DMS79 (cell line): Measurements from ENCODE around the gene PBX4.
"Not testable (repeated sequence)": the region's sequence is repeated elsewhere in the genome, so short reads cannot be mapped to it uniquely, and the experiment has no call there.

Source experiments
- DNase-seq: peaks from one replicate; lab custom pipeline; 2025; lab: John Stamatoyannopoulos, UW

PBX4 gene

DNA sequence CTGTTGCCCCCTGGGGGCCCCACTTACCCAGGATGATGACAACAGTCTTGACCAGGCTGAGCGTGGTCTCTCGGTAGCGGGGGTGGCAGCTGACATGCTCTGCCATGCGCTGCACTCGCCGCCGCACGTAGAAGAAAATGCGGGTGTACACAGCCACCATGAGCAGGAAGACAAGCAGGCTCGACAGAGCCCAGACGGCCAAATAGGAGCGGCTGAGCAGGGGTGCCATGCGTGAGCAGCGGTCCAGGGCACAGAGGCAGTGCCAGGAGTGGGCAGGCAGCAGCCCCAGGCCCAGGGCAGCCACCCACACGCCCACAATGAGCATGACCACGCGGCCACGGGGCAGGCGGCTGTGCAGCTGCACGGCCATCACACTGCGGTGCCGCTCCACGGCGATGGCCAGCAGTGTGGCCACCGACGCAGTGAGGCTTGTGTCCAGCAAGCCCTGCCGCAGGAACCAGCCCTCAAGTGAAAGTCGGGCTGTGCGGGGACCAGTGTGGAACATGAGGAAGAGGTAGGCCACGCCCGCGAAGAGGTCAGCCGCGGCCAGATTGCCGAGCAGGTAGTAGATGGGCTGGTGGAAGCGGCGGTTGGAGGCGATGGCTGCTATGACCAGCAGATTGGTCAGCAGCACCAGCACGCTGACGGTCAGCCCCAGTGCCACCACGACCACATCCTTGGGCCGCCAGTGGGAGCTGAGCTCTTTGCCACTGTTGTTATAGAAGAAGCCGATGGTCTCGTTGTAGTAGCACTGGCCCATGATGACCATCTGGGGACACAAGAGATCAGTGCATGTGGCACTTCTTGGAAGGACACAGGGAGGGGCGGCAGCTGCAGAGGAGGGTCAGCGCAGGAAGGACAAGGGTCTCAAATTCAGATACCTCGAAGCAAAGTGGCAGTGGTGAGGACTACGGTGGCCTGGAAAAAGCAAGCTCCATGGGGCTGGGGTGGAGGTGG is 8.3 kb upstream of the PBX4 start:
- DNase-seq, result no peak

DNA sequence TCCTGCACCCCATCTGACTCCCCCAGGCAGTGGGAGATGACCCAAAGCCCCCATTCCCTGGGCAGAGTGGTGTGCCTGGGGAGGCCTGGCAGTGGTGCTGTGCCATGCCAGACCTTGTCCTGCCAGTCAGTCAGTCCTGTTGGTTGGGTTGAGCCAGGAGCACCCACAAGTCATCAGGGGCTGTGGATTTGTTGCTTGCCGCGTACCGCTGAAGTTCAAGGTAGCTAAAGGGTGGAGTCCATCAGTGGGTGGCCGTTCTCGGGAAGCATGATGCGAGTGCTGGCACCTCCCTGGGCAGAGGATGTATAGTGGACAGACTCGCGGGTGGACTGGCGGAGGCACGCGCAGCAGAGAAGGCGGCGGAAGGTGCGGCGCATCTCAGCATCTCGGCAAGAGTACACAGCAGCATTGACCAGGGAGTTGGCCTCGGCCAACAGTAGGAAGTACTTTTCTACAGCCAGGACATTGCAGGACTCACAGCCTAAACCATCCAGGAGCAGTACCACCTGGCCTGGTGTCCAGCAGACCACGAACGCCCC is 5.6 kb upstream of the PBX4 start:
- no peak for DNase-seq

DNA sequence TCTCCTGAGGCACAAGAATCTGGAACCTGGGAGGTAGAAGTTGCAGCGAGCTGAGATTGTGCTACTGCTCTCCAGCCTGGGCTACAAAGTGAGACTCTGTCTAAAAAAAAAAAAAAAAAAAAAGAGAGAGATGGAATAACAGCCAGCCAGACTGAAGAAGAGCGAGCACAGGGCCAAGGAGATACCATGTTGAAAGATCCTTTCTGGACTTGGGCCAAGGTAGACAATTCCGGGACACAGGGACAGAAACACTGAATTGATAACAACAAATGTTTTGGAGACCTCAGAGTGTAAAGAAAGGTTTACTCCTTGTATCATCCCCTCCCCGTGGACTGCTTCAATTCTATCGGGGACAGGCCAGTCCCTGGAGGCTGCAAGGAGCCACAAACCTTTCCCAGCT is 4.9 kb upstream of the PBX4 start:
- DNase-seq, result no peak

DNA sequence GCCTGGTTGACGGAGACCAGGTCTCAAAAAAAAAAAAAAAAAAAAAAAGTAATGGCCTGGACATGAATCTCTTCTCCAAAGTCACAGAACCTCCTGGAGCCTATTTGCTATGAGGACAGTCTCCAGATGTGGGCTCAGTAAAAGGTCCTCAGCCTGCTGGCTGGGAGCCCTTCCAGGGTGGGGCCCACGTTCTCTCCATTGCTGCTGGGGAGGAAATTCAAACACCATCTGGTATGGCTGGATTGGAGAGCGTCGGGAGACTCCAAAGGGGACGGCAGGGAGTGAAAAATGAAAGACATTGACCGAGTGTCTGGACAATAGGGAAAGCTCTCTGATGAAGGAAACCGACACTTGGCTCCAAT is 1.3 kb upstream of the PBX4 start:
- no peak for DNase-seq

DNA sequence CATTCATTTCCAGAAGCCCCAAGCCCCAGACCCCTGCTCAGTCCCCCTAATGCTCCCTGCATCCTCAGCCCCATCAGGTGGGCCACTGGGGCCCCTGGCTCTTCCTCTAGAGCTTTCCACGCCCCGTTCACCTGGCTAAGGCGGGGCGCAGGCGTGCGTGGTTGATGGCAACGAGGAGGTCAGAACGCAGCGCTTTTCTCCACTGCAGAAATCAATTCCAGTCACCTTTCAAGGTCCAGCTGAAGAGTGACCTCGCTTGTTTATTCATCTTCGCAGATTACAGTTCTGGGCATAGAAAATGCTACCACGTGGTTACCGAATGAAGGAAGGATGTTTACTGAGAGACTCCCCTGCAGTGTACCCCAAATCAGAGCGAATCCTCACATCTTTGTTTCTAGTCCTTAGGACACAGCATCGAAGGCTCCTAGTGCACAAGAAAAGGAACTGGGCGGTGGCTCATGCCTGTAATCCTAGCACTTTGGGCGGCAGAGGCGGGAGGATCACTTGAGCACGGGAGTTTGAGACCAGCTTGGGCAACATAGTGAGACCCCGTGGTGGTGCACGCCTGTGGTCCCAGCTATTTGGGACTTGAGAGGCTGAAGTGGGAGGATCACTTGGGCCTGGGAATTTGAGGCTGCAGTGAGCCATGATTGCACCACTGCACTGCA is 828 bp upstream of the PBX4 start:
- DNase-seq, result no peak

DNA sequence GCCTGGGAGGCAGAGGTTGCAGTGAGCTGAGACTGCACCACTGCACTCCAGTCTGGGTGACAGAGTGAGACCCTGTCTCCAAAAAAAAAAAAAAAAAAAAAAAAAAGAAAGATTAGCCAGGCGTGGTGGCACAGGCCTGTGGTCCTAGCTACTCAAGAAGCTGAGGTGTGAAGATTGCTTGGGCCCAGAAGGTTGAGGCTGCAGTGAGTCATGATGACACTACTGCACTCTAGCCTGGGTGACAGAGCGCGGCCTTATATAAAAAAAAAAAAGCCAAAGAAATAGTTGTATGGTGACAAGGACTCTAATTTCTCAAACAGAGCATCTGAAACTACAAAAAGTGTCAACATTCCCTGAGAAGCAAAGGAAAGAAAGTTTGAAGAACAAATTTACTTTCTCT is 3.4 kb downstream of the PBX4 start:
- DNase-seq, result no peak

DNA sequence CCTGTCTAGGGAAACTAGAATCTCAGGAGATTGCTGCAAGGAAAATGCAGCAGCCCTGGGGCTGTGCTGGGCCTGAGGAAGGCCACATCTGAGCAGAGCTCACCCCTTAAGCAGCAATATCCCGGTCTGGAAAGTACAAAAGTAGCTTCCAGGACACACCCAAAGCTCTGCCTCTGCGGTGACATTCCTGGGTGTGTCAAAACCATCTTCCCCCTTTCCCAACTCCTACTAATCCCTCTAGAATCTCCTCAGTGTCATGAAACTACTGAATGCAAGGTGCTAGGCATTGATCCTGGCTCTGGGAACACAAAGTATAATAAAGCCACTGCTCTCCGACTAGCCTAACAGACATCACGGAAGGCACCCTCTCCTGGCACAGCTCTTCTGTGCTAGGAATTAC is 5.0 kb downstream of the PBX4 start:
- no peak for DNase-seq

DNA sequence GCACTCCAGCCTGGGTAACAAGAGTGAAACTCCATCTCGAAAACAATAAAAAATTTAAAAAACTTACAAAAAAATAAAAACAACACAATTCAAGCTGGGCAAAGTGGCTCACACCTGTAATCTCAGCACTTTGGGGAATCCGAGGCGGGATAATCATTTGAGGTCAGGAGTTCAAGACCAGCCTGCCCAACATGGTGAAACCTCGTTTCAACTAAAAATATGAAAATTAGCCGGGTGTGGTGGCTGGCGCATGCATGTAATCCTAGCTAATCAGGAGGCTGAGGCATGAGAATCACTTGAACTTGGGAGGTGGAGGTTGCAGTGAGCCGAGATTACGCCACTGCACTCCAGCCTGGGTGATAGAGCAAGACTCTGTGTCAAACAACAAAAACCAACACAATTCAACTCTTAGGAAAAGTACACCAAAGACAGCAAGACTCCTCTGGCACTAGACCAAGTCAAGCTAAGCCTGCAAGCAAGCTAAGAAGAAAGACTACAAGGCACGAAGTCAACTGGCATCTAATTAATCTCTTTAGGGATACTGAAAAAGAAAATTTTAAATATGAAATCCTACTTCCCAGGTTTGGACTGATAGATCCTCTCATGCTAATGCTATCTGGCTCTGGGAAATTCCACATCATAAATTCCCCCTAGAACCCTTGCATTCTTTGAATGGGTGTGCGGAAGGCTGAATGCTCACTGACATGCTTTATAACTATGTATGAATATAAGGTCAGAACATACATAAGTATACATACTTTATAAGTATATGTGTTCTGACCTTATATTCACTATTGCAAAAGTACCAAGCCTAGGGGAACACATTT is 7.9 kb downstream of the PBX4 start:
- DNase-seq, result no peak

DNA sequence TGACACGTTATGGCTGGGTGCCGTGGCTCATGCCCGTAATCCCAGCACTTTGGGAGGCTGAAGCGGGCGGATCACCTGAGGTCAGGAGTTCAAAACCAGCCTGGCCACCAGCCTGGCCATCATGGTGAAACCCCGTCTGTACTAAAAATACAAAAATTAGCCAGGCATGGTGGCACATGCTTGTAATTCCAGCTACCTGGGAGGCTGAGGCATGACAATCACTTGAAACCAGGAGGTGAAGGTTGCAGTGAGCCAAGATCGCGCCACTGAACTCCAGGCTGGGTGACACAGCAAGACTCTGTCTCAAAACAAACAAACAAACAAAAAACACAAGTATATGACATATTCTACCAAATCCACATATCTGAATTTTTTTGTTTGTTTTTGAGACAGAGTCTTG is 11.8 kb downstream of the PBX4 start:
- not testable (repeated sequence) for DNase-seq

DNA sequence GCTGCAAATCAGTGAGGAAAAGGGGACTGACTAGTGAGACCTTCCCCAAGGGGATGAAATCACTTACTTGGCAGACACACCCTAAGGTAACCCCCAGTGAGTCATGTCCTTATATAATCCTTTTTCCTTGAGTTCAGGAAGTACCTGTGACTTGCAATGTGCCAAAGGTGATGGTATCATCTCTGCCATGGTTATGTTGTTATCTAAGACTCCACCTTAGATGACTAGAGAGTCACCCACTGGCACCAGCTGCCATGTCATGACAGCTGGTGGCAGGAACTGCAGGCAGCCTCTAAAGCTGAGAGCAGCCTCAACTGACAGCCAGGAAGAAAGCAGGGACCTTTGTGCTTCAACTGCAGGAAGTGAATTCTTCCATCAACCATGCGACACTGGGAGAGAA is 12.5 kb downstream of the PBX4 start:
- no peak for DNase-seq

DNA sequence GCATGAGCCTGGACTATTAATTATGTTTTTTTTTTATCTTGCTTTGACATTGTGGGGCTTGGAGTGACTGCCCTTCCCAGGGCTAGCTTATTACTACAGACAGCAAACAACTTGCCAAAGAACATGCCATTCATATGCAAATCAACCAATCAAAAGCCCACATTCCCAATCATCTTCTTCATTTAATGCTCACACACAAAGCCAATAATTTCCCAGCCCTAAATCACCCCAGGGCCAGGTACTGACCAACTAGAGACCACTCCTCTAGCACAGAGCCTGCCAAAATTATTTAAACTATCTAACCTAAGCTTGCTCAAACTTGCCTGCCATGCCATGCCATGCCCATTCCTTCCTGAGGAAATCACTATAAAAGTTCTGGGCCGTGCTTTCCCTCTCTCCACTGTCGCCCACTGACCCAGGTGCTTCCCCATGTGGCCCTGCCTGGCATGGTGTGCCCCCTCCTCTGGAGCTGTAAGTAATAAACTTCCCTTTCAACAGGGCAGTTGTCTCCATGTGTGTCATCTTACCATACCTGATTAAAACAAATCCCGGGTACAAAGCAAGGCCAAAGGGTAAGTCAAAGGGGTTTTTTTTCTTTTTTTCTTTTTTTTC is 15.7 kb downstream of the PBX4 start:
- no peak for DNase-seq

DNA sequence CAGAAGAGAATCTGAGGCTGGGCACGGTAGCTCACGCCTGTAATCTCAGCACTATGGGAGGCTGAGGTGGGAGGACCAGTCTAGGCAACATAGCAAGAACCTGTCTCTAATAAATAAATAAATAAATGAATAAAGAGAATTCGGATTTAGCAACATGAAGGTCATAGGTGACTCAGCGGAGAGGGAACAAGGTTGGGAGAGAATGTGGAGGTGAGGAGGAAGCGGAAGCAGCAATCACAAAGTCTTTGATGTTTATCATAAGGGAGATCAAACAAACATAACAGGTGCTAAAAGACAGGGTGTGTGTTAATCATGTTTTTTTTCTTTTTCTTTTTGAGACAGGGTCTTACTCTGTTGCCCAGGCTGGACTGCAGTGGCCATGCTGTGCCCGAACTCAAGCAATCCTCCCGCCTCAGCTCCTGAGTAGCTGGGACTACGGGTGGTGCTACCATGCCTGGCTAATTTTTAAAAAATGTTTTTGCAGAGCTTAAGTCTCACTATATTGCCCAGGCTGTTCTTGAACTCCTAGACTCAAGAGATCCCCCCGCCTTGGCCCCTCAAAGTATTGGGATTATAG is 16.3 kb downstream of the PBX4 start:
- no peak for DNase-seq

DNA sequence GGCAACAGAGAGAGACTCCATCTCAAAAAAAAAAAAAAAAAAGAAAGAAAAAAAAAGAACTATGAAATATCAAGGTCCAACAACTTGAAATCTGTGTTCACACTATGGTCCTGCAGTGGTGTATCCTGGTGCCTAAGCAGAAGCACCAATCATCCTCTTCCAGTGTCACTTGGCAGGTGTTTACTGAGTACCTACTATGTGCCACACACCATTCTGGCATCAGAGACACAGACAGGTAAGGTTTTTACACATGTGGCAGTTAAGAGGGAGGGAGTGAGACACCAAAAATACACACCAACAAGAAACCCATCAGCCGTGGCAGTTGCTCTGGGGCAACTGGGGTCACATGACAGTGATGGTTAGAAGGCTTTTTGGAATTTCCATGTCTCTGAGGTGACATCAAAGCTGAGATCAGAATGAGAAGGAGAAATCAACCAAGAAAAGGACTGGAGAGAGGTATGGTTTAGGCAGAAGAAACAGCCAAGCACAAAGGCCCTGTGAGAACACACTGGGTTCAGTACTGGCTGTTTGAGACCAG is 17.6 kb downstream of the PBX4 start:
- DNase-seq, result no peak

DNA sequence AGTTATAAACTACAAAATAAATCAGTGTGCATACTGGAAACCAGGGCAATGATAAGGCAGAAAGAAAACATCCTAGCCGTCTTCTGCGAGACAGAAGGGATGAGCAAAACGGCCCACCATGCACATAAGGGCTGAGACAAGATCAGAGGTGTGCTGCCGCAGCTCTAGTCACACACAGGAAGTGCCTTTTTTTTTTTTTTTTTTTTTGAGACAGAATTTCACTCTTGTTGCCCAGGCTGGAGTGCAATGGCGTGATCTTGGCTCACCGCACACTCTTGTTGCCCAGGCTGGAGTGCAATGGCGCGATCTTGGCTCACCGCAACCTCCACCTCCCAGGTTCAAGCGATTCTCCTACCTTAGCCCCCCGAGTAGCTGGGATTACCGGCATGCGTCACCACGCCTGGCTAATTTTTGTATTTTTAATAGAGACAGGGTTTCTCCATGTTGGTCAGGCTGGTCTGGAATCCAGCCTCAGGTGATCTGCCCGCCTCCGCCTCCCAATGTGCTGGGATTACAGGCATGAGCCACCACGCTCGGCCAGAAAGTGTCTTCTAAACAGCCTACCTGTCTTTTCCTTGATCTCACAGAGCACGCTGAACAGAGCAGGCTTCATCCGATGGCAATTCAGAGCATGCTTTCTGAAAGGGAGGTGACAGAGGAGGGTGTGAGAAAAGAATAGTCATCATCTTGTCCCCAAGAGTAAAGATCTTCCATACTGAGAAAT is 19.6 kb downstream of the PBX4 start:
- DNase-seq, result not testable (repeated sequence)

DNA sequence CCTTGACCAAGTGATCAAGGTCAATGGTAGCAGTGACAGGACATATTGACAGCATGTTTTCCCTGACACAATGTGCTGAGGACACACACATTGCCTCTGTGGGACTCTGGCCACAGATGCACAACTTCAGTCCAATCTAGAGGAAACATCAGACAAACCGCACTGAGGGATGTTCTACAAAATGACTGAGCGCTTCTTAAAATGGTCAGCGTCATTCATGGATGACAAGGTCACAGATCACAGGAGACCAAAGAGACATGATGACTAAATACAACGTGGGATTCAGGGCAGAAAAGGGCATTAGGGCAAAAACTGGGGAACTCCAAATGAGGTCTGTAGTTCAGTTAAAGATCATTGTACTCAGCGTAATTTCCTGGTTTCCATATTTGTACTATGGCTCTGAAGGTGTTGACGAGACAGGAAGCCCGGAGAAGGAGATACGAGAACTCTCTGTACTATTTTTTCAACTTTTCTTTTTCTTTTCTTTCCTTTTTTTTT is 20.6 kb downstream of the PBX4 start:
- DNase-seq, result no peak

DNA sequence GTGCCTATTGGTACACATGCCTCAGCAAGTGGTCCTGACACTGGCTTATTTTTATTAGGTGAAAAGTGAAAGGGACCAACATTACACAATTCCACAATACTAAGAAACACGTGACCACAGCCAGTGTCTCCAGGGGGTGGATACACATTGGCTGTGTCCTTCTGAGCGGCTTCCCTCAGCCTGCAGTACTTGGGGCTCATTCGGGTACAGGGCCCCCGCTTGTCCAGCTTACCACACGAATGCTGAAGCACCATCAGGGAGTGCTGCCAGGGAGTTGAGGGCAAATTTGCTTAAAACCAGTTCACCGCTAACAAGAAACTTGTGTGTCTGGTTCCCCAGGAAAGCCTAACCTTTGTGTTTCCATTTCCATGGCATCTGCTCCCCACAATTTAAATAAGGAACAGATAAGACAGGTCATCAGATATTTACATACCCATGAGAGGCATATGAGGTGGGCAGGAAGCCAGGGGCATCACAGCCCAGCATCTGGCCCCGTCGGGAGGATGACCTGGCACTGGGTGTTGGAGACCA is 23.3 kb downstream of the PBX4 start:
- no peak for DNase-seq

DNA sequence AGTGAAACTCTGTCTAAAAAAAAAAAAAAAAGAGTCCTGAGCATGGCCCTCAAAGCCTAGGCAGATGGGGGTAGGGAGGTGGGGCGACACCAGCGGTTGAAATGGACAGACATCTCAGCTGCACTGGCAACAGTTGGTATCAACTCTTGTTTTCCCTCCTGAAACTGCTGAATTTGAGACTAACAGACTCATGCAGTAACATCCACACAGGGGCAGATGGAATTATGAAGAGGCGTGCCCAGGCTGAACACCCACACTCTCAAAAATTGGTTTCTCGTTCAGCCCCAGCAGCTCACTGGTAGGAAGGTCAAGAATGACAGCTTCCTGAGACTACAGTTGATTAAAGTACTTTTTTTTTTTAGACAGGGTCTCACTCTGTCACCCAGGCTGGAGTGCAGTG is 24.1 kb downstream of the PBX4 start:
- DNase-seq, result no peak

DNA sequence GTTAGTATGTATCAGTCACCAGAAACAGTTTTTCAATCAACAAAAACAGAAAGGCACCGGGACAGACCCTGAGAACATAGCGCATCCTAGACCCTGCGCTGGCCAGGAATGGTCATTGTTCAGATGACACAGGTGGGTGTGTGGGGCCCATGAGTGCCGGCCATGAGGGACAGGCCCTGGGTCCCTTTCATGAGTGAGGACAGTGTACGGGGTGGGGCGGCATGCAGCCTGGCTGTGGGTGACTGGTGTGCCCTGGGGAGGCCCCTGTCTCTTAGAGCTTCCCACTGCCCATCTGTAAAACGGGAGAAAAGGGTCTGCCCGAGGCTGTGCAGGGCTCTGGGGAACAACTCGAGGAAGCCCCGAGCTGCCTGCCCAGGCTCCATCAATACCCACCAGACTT is 25.8 kb downstream of the PBX4 start:
- DNase-seq, result no peak

DNA sequence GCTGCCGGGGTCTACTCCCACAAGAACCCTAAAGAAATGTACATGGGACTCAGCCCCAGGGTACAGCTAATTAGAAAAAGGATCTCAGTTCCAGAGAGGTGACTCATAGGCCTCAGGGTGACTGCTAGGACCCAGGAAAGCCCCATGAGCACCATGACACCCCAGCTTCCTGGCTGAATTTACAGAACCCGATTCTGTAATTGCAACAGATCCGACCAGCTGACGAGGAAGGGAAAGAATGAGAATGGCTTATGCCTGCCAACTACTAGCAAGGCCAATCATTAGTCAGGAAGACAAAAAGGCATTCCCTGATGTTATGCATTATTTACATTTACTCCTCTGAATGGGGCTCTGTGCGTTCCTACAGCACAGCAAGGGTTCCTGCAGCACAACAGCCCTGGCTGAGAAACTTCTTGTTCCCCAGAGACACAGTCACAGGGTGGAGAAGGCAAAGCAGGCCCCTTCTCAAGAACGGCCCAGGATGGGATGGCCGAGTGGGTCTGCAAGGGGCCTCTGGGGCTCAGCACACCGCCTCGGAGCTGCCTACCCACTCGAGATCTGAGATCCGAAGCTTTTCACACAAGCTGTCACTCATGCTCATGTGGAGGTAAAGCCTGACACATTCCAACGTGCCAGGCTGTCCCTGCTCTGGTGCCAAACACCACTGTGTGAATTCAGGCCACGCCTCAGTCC is 27.2 kb downstream of the PBX4 start:
- no peak for DNase-seq

DNA sequence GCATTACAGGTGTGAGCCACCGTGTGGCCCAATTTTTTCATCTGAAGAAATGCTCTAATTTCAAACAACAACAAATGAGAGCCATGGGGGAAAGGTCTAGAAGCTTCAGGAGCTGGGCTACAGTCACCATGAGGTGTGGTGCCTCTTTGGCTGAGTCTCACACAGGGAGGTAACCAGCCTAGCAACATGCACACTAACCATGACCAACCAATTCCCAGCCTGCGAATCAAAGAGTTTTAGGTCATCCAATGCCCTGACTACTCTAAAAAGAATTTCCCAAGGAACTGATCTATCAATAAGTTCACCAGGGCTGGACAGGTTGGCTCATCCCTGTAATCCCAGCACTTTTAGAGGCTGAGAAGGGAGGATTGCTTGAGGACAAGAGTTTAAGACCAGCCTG is 29.9 kb downstream of the PBX4 start:
- no peak for DNase-seq
